ENCODE measurements around the gene RXRB.

- TF ChIP-seq CTCF (IDR thresholded peaks at IDR 0.05) (no peak), POLR2A (IDR thresholded peaks at IDR 0.05) (no peak)
These were observed 23.6 kb downstream of the RXRB start for GRCh38 chr6:33176906-33177305.

Data from right lobe of liver (tissue), 4 donors.